Dedifferentiated amniotic fluid mesenchymal stem cell (primary cell): ENCODE results near the gene USP6.
"Not testable (repeated sequence)": the region's sequence is repeated elsewhere in the genome, so short reads cannot be mapped to it uniquely, and the experiment has no call there.

ENCODE experiments used
- DNase-seq: peaks from one replicate; pipeline ENCODE4 v3.0.0-alpha.2; 2016; ENCODE audit errors: extremely low spot score

Gene USP6

GRCh38 chr17:5115673-5116651 lies at the start of gene USP6:
USP6 (plus strand) TSS chr17:5116032; CDS start chr17:5130368, 14,336 bp downstream.
- no peak for DNase-seq

GRCh38 chr17:5068236-5068635 lies 47.6 kb upstream of the USP6 start:
- no peak for DNase-seq

GRCh38 chr17:5069724-5070123 lies 46.1 kb upstream of the USP6 start:
- no peak for DNase-seq

- DNase-seq: not testable (repeated sequence)
Measured at GRCh38 chr17:5075472-5075871, 40.4 kb upstream of the USP6 start.

GRCh38 chr17:5077275-5077674 lies 38.6 kb upstream of the USP6 start:
- DNase-seq: not testable (repeated sequence)

- DNase-seq: no peak
Measured at GRCh38 chr17:5077781-5078105, 38.1 kb upstream of the USP6 start.

GRCh38 chr17:5078106-5079028 lies 37.5 kb upstream of the USP6 start, which contains the start of gene ZFP3:
ZFP3 (plus strand) TSS chr17:5078467; CDS start chr17:5091505, 13,038 bp downstream.
- no peak for DNase-seq

GRCh38 chr17:5080591-5080990 lies 35.2 kb upstream of the USP6 start:
- no peak for DNase-seq

GRCh38 chr17:5092218-5093010 lies 23.4 kb upstream of the USP6 start:
- no peak for DNase-seq

GRCh38 chr17:5096731-5097100 lies 19.1 kb upstream of the USP6 start:
- no peak for DNase-seq

GRCh38 chr17:5097101-5097834 lies 18.6 kb upstream of the USP6 start:
- DNase-seq: no peak

- no peak for DNase-seq
Measured at GRCh38 chr17:5099271-5099670, 16.6 kb upstream of the USP6 start.

- no peak for DNase-seq
Measured at GRCh38 chr17:5100832-5101231, 15.0 kb upstream of the USP6 start.

GRCh38 chr17:5110816-5111215 lies 5.0 kb upstream of the USP6 start:
- DNase-seq: no peak

GRCh38 chr17:5111402-5112204 lies 4.2 kb upstream of the USP6 start, which contains the start of gene ZNF232:
ZNF232 (minus strand) TSS chr17:5111878; CDS start chr17:5111822, 56 bp downstream.
- peak; percentile 92 for DNase-seq

GRCh38 chr17:5118219-5118618 lies 2.4 kb downstream of the USP6 start:
- DNase-seq: no peak

- no peak for DNase-seq
Measured at GRCh38 chr17:5120036-5120435, 4.2 kb downstream of the USP6 start.

GRCh38 chr17:5120436-5121185 lies 4.8 kb downstream of the USP6 start:
- DNase-seq: not testable (repeated sequence)

- no peak for DNase-seq
Measured at GRCh38 chr17:5121186-5121841, 5.5 kb downstream of the USP6 start.
